MM.1S (cell line): ENCODE measurements around the gene DNAH5.

Experiments
- DNase-seq: peaks from one replicate; pipeline ENCODE4 v3.0.0-alpha.2; 2015
- H2AFZ ChIP-seq: fragments of 300-600 bp; sonication (generic); 2 replicates; pipeline ENCODE4 v1.6.0; 2016; ENCODE audit warnings: antibody characterized with exemption, low read length
- H3F3A ChIP-seq: fragments of 300-600 bp; sonication (generic); 2 replicates; pipeline ENCODE4 v1.6.1; 2016; ENCODE audit warnings: mild to moderate bottlenecking, antibody characterized with exemption, low read length, moderate library complexity, mixed read lengths; ENCODE audit not compliant: insufficient read depth
- H3K27ac ChIP-seq: fragments of 300-600 bp; sonication (generic); 2 replicates; pipeline ENCODE4 v1.5.1; 2016; ENCODE audit warnings: mild to moderate bottlenecking, low read length
- H3K27me3 ChIP-seq: fragments of 300-600 bp; sonication (generic); replicated peaks from 2 replicates; pipeline ENCODE4 v1.6.0; 2016; ENCODE audit warnings: low read length; ENCODE audit not compliant: insufficient read depth
- H3K36me3 ChIP-seq: fragments of 300-600 bp; sonication (generic); replicated peaks from 2 replicates; pipeline ENCODE4 v1.6.1; 2016; ENCODE audit warnings: mild to moderate bottlenecking, low read length, mixed read lengths; ENCODE audit not compliant: insufficient read depth
- H3K4me1 ChIP-seq: fragments of 300-600 bp; sonication (generic); 2 replicates; pipeline ENCODE4 v1.6.1; 2016; ENCODE audit warnings: low read length, mixed read lengths
- H3K4me2 ChIP-seq: fragments of 300-600 bp; sonication (generic); 2 replicates; pipeline ENCODE4 v1.6.0; 2016; ENCODE audit warnings: low read depth, low read length
- H3K4me3 ChIP-seq: fragments of 300-600 bp; sonication (generic); 2 replicates; pipeline ENCODE4 v1.5.1; 2016; ENCODE audit warnings: low read length, mixed read lengths
- H3K79me2 ChIP-seq: fragments of 300-600 bp; sonication (generic); 2 replicates; pipeline ENCODE4 v1.6.1; 2016; ENCODE audit warnings: mixed run types, low read length, mixed read lengths
- H3K9ac ChIP-seq: fragments of 300-600 bp; sonication (generic); 2 replicates; pipeline ENCODE4 v1.6.1; 2016; ENCODE audit warnings: low read length, mixed read lengths
- H3K9me2 ChIP-seq: fragments of 300-600 bp; sonication (generic); replicated peaks from 2 replicates; pipeline ENCODE4 v1.6.1; 2016; ENCODE audit warnings: mild to moderate bottlenecking, low read length, mixed read lengths; ENCODE audit not compliant: insufficient read depth
- H3K9me3 ChIP-seq: fragments of 300-600 bp; sonication (generic); replicated peaks from 2 replicates; pipeline ENCODE4 v1.6.1; 2016; ENCODE audit warnings: mild to moderate bottlenecking, low read length, mixed read lengths; ENCODE audit not compliant: insufficient read depth
- H4K20me1 ChIP-seq: fragments of 300-600 bp; sonication (generic); 2 replicates; pipeline ENCODE4 v1.6.1; 2016; ENCODE audit warnings: mild to moderate bottlenecking, low read length, moderate library complexity, mixed read lengths; ENCODE audit not compliant: insufficient read depth
- EZH2 ChIP-seq: fragments of 300-600 bp; sonication (generic); optimal IDR thresholded peaks from 2 replicates; pipeline ENCODE3; 2017; ENCODE audit warnings: low read depth, mild to moderate bottlenecking, antibody characterized with exemption, low read length, mixed read lengths
- EZH2phosphoT487 ChIP-seq: fragments of 300-600 bp; sonication (generic); IDR thresholded peaks from 2 replicates; pipeline ENCODE4 v1.6.1; 2018; ENCODE audit warnings: antibody characterized with exemption, low read length
- TF ChIP-seq, protein P1 (sequence below): fragments of 300-600 bp; sonication (generic); IDR thresholded peaks from 2 replicates; pipeline ENCODE4 v1.5.1; 2016; ENCODE audit warnings: antibody characterized with exemption, low read length, mixed read lengths

The DNAH5 gene

DNA sequence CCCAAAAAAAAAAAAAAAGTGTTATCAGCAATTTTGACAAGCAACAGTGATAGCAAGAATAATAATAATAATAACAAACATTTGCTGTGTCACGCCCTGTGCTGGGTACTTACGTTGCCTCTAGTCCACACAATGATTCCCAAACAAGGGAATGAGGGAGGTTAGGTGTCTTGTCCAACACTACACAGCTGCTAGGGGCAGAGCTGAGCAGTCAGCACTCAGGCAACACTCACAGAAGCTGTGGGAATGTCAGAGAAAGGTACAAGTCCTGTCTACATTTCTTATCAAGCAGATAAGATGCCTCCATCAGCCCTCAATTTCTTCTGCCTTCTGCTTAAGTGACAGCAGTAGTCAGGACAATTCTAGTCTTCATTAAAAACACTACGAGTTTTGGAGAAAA is 111.0 kb downstream of the DNAH5 start:
- Histone ChIP-seq H3K4me3 (no peak overlapping the region), H3F3A (no peaks in the 10 kb centered on the region), H3K4me1 (no peaks in the 10 kb centered on the region), H2AFZ (no peak overlapping the region), H3K79me2 (no peaks in the 10 kb centered on the region), H3K27me3 (no peaks in the 10 kb centered on the region), H3K4me2 (no peak overlapping the region), H3K36me3 (no peaks in the 10 kb centered on the region), H3K27ac (no peak overlapping the region), H4K20me1 (no peaks in the 10 kb centered on the region), H3K9ac (no peak overlapping the region), H3K9me3 (no peaks in the 10 kb centered on the region), H3K9me2 (no peaks in the 10 kb centered on the region)
- DNase-seq = no peak
- TF ChIP-seq, protein P1, sequence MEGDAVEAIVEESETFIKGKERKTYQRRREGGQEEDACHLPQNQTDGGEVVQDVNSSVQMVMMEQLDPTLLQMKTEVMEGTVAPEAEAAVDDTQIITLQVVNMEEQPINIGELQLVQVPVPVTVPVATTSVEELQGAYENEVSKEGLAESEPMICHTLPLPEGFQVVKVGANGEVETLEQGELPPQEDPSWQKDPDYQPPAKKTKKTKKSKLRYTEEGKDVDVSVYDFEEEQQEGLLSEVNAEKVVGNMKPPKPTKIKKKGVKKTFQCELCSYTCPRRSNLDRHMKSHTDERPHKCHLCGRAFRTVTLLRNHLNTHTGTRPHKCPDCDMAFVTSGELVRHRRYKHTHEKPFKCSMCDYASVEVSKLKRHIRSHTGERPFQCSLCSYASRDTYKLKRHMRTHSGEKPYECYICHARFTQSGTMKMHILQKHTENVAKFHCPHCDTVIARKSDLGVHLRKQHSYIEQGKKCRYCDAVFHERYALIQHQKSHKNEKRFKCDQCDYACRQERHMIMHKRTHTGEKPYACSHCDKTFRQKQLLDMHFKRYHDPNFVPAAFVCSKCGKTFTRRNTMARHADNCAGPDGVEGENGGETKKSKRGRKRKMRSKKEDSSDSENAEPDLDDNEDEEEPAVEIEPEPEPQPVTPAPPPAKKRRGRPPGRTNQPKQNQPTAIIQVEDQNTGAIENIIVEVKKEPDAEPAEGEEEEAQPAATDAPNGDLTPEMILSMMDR = no peak
- no peak for TF ChIP-seq EZH2

DNA sequence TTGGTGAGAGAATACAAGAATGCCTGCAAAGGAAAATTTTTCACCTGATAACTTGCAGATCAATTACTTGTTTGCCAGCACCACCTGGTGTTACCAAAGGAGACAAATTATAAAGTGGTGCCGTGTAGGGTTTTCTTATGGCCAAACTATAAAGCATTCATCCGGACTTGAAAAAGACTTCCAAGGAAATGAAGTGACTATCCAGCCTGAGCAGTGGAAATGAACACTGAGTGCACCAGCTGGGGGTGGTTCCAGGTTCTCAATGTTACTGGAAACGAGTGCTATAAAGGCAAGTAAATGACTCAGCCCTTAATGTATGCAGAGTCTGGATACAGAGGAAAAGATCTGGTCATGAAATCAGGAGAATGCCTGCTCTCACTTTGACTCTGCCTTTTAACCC is 113.1 kb downstream of the DNAH5 start:
- Histone ChIP-seq H3K27me3 (no peaks in the 10 kb centered on the region), H3K4me1 (no peaks in the 10 kb centered on the region), H3K36me3 (no peaks in the 10 kb centered on the region), H3K9me3 (no peaks in the 10 kb centered on the region), H3F3A (no peaks in the 10 kb centered on the region), H4K20me1 (no peaks in the 10 kb centered on the region), H3K4me3 (no peak overlapping the region), H3K9ac (no peak overlapping the region), H2AFZ (no peak overlapping the region), H3K27ac (no peak overlapping the region), H3K9me2 (no peaks in the 10 kb centered on the region), H3K4me2 (no peak overlapping the region), H3K79me2 (no peaks in the 10 kb centered on the region)
- no peak for DNase-seq
- TF ChIP-seq EZH2phosphoT487 (no peak), EZH2 (no peak)
- TF ChIP-seq, protein P1 = no peak

DNA sequence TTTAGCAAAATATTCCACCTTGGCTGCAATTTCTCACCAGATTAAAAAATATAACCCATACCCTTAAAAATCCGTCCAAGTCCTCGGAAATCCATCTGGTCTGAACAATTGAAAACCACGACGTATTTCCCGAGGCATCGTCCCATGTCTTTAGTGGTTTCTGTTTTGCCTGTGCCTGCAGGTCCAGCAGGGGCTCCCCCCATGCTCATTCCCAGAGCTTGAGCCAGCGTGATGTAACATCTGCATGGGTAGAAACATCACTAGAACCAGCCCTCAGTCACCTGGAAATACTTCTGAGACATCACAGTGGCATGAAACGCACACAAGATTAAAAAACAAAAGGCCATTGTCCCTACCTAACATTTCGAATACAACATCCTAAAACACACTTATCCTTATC is 114.0 kb downstream of the DNAH5 start:
- no peak overlapping the region for H2AFZ ChIP-seq
- H3K9me2 ChIP-seq = no peaks in the 10 kb centered on the region
- no peaks in the 10 kb centered on the region for H3K4me1 ChIP-seq

More for the DNA sequence above, 114.0 kb downstream of the DNAH5 start:
- Histone ChIP-seq H3K79me2 (no peaks in the 10 kb centered on the region), H3K4me2 (no peak overlapping the region), H3F3A (no peaks in the 10 kb centered on the region), H3K9ac (no peak overlapping the region), H3K9me3 (no peaks in the 10 kb centered on the region), H3K27ac (no peak overlapping the region), H3K27me3 (no peaks in the 10 kb centered on the region), H3K4me3 (no peak overlapping the region), H3K36me3 (no peaks in the 10 kb centered on the region), H4K20me1 (no peaks in the 10 kb centered on the region)
- no peak for DNase-seq
- TF ChIP-seq EZH2phosphoT487 (no peak), EZH2 (no peak)
- TF ChIP-seq, protein P1 = no peak
